PFSK-1 (cell line): ENCODE results near the gene KLHDC8A.

Experiments used
- FOXP2 ChIP-seq: optimal IDR thresholded peaks from 2 replicates; pipeline ENCODE3; 2011; ENCODE audit warnings: borderline replicate concordance, control low read depth, inconsistent platforms; ENCODE audit not compliant: insufficient read depth; ENCODE audit errors: extremely low read length, extremely low read depth
- POLR2AphosphoS5 ChIP-seq: IDR thresholded peaks from 2 replicates; pipeline ENCODE4 v1.6.1; 2012; ENCODE audit warnings: low read depth, mild to moderate bottlenecking, control low read depth, low read length, moderate library complexity
- SIN3A ChIP-seq: IDR thresholded peaks from 2 replicates; pipeline ENCODE4 v1.6.1; 2012; ENCODE audit warnings: mild to moderate bottlenecking, low read length, moderate library complexity, borderline replicate concordance; ENCODE audit not compliant: insufficient read depth
- TAF1 ChIP-seq: IDR thresholded peaks from 2 replicates; pipeline ENCODE4 v1.6.1; 2012; ENCODE audit warnings: low read length, control low read depth, borderline replicate concordance; ENCODE audit not compliant: insufficient read depth
- TF ChIP-seq, protein P1 (sequence below), 2 experiments: IDR thresholded peaks; 2 replicates each; pipeline versions ENCODE4 v1.6.1 to v1.8.0; 2011 to 2012; ENCODE audit warnings: low read depth in 2 of 2, low read length in 2 of 2, control low read depth in 1 of 2, inconsistent platforms in 1 of 2, mild to moderate bottlenecking in 1 of 2, moderate library complexity in 1 of 2; ENCODE audit not compliant: insufficient read depth in 1 of 2

KLHDC8A gene

DNA sequence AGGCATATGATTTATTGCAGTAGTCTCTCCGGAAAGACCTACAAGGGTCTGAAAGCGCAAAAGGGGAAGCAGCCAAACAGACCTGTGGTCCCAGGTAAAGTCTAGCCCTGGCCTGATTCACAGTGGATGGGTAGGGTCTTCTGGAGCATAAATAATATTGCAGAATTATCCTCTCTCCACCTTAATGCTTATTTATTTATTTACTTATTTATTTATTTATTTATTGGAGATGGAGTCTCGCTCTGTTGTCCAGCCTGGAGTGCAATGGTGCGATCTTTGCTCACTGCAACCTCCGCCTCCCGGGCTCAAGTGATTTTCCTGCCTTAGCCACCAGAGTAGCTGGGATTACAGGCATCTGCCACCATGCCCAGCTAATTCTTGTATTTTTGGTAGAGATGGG is 11.8 kb upstream of the KLHDC8A start:
- TF ChIP-seq SIN3A, result no peak
- TF ChIP-seq POLR2AphosphoS5, result no peak
- TF ChIP-seq FOXP2, result no peak
- no peak for TF ChIP-seq TAF1
- TF ChIP-seq, protein P1, sequence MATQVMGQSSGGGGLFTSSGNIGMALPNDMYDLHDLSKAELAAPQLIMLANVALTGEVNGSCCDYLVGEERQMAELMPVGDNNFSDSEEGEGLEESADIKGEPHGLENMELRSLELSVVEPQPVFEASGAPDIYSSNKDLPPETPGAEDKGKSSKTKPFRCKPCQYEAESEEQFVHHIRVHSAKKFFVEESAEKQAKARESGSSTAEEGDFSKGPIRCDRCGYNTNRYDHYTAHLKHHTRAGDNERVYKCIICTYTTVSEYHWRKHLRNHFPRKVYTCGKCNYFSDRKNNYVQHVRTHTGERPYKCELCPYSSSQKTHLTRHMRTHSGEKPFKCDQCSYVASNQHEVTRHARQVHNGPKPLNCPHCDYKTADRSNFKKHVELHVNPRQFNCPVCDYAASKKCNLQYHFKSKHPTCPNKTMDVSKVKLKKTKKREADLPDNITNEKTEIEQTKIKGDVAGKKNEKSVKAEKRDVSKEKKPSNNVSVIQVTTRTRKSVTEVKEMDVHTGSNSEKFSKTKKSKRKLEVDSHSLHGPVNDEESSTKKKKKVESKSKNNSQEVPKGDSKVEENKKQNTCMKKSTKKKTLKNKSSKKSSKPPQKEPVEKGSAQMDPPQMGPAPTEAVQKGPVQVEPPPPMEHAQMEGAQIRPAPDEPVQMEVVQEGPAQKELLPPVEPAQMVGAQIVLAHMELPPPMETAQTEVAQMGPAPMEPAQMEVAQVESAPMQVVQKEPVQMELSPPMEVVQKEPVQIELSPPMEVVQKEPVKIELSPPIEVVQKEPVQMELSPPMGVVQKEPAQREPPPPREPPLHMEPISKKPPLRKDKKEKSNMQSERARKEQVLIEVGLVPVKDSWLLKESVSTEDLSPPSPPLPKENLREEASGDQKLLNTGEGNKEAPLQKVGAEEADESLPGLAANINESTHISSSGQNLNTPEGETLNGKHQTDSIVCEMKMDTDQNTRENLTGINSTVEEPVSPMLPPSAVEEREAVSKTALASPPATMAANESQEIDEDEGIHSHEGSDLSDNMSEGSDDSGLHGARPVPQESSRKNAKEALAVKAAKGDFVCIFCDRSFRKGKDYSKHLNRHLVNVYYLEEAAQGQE (IDR thresholded peaks at IDR 0.05; ENCODE audit: insufficient read depth in 1 of 2, low read depth in 2 of 2, low read length in 2 of 2), result no peak

DNA sequence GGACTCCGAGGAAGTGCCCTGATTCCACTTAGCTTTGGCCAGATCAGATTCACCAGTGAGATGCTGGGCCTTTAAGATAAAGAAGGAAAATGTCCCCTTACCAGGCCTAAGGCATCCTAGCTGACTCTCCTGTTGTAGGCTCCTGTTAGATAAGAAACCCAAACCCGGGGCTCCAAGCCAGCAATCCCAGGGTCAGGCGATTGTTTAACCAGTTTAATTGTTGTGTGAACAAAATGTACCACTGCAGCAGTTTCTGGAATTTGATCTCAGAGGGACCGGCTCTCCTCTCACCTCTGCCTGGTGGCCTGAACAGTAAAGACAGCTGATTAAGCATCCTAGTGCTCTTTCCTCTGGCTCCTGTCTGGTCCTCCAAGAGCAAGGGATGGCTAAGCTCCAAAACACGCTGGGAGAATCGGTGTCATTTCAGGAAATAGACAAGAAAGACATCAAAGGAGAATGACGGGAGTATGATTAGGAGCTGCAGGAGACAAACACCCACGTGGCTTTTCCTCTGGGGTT is 9.3 kb upstream of the KLHDC8A start:
- no peak for TF ChIP-seq POLR2AphosphoS5
- no peak for TF ChIP-seq FOXP2

DNA sequence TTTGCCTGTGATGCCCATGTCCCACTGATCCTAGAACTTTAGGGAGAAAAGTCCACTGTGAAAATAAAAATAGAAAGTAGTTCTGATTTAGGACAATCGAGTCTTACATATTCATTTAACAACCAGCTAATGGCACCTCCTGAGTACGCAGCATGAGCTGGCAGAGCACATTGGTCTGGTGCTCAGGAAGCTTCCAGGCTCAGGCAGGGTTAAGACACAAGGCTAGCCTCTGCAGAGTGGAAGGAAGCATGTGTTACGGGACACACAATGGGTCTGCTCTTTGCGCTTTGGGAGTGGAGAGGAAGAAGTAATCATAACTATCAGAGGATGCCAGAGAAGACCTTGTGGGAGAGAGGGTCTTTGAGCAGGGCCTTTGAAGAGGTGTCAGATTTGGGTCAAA is 4.2 kb upstream of the KLHDC8A start:
- no peak for TF ChIP-seq SIN3A
- TF ChIP-seq, protein P1 (IDR thresholded peaks at IDR 0.05; ENCODE audit: insufficient read depth in 1 of 2, low read depth in 2 of 2, low read length in 2 of 2), result no peak
- no peak for TF ChIP-seq TAF1
- no peak for TF ChIP-seq FOXP2
- TF ChIP-seq POLR2AphosphoS5, result no peak

DNA sequence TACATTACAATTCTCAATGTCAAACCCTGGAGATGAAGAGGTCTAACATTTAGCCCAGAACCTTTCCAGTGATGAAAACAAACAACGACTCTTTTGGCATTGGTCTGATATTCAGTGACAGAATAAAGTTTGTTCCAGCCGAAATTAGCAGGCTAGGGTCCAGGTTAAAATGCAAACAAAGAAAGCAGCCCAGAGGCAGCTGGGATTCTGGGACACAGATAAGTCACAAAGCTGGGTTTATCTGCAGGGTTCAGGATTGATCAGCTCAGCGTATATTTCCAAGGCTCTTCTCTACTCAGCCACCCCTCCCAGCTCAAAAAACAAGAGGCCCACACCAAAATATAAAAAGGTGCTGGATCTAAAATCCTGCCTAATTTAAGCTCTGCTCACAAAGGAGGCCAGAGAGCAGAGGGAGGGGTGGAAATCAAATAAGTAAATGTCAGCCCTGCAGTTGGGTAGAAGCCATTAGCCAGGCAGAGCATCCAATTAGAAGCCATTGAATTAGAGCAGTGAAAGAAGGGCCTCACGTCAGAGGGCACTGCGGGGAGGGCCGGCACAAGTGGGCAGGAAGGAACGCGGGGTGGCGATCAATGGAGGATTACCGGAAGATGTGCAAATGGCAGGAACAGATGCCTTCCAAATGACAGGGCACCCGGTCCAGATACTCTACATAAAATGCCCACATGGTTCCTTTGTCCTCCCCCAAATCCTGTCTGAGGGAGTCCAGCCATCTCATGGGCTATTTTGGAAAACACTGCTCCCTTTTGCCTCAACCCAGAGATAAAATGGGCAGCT is 3.2 kb upstream of the KLHDC8A start:
- TF ChIP-seq POLR2AphosphoS5 (no peak), TAF1 (no peak), FOXP2 (no peak), SIN3A (no peak)
- TF ChIP-seq, protein P1 (IDR thresholded peaks at IDR 0.05; ENCODE audit: insufficient read depth in 1 of 2, low read depth in 2 of 2, low read length in 2 of 2), result no peak

DNA sequence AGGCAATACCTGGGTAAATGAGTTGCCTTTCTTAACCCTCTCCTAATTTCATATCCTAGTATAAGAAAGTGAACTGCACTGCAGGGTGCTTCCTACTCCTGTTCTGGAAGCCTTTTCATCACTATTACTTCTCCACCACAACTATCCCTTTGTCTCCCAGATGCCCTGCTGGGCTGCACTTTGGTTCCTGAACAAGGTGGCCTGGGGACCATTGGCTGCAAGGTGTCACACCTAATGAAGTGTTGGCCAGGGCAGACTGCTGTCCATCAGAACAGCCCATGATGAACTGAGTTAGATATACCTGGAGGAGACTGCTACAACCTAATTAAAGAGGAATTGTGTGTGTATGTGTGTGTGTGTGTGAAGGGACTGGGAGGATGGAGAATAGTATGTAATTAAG is 1.9 kb upstream of the KLHDC8A start:
- no peak for TF ChIP-seq SIN3A
- TF ChIP-seq, protein P1 (IDR thresholded peaks at IDR 0.05; ENCODE audit: insufficient read depth in 1 of 2, low read depth in 2 of 2, low read length in 2 of 2), result no peak
- TF ChIP-seq FOXP2, result no peak
- no peak for TF ChIP-seq POLR2AphosphoS5
- no peak for TF ChIP-seq TAF1
